GM12892 (cell line): Measurements from ENCODE around the gene NKAIN2.

Source experiments
- POLR2A ChIP-seq: IDR thresholded peaks from 2 replicates; pipeline ENCODE4 v1.6.1; 2011; ENCODE audit warnings: low read depth, low read length, control low read depth
- POLR2AphosphoS5 ChIP-seq: IDR thresholded peaks from 2 replicates; pipeline ENCODE4 v1.6.1; 2011; ENCODE audit warnings: low read depth, low read length, control low read depth

- TF ChIP-seq POLR2A, result no peak
- TF ChIP-seq POLR2AphosphoS5, result no peak
These were observed 950.0 kb downstream of the NKAIN2 start for GRCh38 chr6:124753562-124754105.
